GM21447 (cell line): ENCODE measurements around the gene AP5B1.

Experiments used
- ATAC-seq: cut with Tn5 transposase; IDR thresholded peaks from one replicate; pipeline ENCODE4 v1.9.1; 2021; ENCODE audit not compliant: unreplicated experiment

Gene AP5B1, protein sequence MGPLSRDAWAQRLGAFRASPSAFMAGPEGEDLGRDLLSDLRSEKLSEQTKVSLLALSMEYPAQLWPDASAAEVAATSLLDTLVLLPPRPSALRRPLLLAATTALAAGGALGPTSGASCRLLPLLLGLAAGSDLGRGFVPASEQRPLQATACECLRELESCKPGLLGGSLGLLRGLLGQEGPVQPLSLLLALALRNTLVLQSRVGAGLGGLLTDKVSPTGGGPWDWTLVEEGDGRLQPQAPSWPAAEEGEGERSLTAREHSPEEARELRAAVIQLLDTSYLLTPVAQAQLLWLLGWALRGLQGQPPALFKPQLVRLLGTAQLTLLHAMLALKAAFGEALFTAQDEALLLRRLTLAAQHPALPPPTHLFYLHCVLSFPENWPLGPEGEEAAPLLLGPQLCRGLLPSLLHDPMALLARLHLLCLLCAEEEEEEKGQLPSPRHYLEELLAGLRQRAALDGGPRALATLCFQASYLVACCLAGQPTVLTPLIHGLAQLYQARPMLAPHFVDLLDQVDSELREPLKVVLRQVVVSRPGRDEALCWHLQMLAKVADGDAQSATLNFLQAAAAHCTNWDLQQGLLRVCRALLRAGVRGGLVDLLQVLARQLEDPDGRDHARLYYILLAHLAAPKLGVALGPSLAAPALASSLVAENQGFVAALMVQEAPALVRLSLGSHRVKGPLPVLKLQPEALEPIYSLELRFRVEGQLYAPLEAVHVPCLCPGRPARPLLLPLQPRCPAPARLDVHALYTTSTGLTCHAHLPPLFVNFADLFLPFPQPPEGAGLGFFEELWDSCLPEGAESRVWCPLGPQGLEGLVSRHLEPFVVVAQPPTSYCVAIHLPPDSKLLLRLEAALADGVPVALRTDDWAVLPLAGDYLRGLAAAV

DNA sequence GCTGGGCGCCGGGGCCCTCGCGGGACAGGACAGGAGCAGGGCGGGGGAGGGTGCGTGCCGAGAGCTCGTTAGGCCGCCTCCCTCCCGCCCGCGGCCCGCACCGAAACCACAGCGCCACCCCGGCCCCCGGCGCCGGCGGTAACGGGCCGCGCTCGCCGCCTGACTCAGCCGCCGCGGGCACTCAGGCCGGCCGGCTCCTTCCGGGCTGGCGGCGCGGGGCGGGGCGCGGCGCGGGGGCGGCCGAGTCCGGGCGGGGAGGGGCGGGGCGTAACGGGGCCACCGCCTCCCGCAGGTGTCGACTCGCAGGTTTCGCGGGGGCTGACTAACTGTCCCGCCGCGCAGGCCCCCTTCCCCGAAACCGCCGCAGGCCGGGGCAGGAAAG is at the start of gene AP5B1:
Gene AP5B1, minus strand, starts transcription at position 207 of the 382 bp plus-strand sequence. CDS start 385 bp downstream, outside the sequence.
- peak; percentile 55 for ATAC-seq

DNA sequence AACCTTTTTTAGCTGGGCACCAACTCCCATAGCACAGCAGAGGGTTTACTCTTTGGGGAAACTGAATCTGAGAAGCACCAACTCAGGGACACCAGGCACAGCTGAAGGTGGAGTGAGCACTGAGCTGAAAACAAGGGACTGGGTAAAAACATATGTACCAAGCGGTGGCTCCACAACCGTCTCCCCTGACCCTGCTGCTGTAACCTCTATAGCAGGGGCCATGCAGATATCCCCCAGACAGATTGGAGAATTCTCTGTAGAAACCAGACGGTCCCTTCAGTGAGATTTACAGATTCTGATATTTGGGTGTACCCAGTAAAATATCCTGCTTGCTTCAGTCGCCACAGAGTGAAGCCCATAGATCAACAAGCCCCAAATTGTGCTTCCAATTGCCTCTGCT is 48.7 kb upstream of the AP5B1 start:
- ATAC-seq = no peak

DNA sequence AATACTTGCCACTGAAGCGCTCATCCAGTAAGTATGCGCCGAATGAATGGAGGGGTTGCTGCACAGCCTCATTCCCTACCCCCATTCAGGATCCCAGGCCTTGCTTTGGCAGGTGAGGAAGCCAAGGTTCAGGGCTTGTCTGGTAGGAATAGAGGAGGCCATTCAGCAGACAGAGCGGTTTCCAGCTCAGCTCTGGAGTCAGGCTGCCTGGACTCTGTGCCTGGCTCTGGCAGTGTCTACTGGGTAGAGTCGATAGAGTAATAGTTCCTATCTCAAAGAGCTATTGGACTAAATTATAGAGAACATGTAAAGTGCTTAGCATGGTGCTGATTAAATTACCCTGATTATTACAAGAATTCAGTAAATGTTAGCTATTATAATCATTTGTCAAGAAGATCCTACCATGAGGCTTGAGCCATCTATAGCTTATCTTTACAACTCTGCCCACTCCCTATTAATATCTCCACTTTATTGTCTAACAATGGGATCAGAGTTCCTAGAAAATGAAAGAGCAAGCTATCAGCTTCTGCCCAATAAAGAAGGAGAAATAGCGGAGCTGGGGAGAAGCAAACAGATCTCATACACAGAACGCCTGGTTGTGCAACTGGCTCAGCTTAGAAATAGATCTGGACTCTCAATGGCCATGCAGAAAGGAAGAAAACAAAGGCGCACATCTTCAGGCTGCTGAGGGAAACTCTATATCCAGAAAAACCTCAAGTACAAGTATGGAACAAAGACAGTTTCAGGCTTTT is 46.4 kb upstream of the AP5B1 start:
- ATAC-seq = no peak

DNA sequence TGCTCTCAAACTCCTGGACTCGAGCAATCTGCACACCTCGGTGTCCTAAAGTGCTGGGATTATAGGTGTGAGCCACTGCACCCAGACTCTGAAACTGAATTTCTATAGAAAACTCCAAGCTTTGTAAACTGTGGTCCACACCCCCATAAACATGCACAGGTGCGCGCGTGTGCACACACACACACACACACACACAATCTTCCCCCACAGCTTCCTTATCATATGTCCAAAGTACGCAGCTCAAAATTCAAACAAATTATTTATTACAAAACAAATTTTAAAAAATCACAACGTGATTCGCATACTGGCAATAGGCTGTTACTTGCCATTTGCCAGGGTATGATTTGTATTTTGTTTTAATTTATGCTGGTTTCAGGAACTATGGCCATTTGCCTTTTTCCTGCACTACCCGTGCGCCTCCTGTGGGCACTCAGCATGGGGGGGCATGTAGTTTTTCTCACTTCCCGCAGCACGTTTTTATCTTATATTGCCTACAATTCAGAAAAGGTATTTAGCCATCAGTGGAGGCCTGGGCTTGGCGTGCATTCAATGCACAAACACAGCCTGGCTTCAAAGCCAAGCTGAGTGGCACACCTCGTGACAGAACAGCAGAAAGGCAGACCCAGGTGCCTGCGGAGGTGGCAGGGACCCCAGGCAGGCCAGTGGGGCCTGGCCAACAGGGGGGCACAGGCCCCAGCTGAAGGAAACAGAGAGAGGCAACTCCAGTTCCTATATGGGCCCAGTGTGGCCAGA is 42.2 kb upstream of the AP5B1 start:
- no peak for ATAC-seq

DNA sequence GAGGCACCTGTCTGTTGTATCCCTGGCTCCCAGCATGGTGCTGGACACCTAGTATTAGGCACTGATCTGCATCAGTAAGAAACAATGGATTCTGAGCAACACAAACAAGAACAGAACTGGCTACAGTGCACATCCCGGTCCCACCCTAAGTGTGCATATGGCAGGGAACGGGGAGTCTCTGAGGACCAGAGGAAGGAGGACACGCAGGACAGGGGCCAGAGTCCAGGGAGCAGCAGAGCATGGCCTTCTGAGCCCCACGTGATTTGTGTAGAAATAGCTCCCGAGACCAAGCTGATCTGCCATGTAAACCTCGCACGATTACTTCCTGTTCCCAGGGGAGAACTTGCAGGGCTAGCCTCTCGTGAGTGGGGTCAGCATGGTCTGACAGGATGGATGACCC is 40.3 kb upstream of the AP5B1 start:
- no peak for ATAC-seq

DNA sequence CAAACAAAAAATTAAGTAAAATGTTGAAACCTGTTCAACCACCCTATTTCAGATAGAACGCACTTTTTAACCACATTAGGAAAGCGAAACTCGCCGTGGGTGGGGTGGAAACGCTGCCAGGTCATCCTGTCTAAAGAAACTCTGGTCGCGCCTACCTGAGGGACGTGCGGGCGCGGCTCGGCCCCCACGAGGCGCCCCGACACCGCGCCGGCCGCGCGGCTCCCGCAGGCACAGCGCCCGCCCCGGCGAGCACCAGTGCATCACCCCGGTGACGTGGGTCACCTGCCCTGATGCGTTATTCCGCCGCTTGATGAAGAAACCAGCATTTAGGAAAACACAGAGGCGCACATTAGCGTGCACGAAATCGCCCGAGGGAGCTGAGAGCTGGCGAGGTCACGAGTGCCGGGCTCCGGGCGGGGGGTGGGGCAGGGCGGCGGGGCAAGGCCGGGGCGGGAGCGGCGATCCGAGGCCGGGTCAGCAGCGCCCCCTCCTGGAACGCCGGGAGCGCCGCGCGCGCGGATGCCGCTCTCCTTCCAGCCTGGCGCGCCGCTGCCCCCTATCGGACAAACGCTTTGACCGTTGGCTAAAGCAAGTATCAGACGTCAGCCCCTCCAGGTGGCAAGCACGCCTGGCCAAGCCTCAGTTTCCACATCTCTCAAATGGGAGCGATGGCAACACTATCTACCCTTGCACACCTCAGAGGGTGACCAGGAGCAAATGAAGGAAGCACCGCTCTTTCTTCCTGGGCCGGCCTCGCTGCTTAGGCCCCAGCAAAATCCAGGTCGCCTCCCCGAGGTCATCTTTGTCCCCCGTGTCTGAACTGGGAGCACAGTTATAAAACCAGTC is 37.3 kb upstream of the AP5B1 start:
- peak; percentile 59 for ATAC-seq

DNA sequence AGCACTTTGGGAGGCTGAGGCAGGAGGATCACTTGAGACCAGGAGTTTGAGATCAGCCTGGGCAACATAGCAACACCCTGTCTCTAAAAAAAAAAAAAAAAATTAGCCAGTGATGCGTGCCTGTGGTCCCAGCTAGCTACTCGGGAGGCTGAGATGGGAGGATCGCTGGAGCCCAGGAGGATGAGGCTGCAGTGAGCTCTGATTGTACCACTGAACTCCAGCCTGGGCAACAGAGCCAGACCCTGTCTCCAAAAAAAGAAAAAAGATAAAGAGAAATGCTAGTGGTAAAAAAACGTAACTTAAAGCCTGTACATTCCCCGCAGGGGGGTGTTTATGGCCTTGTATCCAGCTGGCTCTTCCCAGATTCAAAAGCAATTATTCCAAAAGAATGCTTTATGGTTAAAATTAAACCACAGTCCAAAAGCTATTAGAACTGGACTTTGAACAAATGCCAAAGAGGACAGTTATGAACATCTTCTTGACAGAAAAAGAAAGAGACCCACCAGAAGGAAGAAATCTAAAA is 36.6 kb upstream of the AP5B1 start:
- no peak for ATAC-seq

DNA sequence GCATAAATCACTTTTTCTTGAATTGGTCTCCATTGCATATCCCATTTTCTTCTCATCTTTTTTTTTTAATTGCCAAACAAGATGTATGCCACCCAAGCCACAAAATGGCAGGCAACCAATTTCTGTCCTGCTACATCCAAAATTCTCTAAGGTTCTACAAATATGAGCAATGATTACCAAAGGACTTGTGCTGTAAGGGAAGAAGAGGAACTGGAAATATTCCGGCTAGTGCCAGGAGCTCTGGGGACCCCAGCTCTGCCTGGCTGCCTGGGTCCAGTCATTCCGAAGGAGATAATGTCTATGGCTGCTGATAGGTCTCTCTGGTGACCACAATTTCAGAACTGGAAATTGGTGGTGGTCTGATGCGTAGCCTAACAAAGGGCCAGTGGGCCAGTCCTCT is 35.9 kb upstream of the AP5B1 start:
- ATAC-seq = no peak

DNA sequence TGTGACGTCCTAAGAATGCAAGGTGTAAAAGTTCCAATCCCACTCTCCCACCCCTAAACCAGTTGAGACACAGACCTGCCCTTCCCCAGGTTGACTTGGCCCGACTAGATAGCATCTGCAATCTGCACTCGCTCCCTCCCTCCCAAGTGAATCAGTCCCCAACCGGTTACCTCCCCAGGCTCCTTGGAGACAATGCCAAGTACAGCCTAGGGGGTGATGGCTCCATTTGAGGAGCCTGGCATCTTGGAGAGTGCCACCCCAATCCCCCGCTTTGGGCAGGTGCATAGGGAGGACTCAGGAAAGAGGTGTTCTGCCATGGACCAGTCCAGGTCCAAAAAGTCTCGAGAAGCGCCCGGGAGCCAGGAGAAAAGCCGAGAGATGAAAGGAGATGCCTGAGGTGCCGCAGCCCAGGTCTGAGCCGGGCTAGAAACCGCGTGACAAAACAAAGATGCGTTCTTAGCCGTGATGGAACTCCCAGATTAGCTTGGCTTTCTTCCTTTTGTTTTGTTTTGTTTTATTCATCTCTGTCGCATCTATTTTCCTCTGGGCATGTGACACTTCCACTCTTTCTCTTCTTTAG is 34.3 kb upstream of the AP5B1 start:
- ATAC-seq = no peak

DNA sequence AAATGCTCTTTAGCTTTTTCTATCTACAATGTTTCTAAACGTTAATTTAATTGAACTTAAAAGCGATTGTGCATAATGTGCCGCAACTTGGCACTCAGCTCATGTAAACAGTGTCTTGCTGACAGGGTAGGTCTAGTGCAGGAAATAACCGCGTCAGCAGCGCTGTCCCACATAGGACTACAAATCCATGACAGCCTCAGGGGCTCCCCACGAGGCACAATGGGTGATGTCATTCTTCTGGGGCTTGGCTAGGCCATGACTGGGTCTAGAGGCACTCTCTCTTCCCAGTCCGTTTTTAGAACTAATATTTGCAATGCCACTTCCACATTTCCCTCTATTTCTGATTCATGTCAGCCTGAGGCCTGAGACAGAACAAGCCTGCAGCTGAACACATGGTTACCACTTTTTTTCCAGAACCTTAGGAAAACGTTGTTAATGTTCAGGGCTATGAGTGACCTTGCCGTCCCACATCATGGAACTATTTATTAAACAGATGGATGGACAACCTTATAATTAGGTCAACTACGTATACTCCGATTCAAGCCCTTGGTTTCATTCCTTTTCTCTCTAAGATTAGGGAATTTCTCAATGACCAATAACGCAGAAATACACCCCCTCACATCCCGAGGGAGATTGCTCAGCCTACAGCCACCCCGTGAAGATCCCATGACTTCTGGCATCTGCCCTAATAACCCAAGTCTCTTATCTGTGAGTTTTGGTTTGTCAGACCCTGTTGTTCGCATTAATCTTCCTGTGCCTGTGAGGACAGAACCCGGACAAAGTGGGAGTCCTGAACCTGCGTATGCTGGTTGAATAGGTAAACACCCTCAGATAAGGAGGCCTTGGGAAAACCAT is 33.6 kb upstream of the AP5B1 start:
- no peak for ATAC-seq

DNA sequence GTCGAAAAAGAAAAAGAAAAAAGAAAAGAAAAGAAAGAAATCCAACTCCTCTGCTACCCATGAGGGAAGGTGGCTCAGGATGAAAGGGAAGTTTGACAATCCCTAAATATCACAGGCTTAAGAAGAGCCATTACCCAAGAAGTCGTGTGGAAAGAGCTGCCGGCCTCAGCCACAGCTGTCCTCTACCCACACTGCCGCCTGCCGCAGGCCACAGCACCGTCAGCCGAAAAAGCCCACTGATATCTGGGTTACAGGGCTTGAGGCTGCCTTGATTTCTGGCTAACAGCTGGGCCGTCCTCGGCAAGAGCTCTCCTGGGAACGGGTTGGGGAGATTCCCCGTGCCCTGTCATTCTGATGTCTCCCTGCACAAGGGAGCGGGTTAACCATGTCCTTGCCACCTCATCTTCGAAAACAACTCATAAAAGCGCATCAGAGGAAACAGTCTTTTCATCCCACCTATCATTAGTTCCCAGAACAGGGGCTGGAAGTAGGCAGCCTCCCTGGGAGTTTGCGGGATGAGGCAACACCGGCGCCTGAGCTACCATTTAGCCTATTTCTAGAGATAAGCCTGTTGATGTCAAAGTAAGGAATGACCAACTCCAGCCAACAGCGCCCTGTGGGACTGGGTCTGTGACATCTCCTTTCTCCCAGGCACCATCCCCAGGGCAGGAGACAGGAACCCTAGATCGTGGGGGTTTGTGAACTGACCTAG is 31.1 kb upstream of the AP5B1 start:
- ATAC-seq = no peak

DNA sequence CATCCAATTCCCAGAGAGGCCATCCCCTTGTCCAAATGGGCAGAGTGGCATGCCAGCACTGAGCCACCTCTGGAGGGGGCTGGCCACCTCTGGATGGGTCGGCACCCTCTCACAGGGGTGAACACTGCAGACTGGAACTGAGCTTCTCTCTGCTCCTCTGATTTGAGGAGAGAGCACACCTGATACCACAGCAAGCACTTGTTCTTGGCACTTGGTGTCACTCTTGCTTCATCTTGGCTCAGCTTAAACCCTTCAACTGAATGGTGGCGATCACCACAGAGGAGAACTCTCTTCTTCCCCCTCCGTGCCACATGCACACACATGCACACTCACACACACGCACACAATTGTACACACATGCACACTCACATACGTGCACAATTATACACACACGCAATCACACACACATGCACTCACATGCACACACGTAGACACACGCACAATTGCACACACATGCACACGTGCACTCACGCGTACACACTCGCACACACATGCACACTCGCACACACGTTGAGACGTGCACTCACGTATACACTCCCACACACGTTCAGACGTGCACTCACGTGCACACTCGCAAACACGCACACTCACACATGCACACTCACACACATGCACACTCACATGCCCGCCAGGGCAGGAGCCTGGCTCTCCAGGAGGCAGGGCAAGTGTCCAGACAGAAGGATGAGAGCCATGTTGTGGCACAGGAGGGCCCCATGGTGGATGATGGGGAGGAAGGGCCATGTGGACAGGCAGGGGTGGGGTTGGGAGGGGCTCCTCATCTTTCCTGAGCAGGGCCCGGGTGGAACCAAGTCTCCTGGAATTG is 29.5 kb upstream of the AP5B1 start:
- ATAC-seq = no peak

DNA sequence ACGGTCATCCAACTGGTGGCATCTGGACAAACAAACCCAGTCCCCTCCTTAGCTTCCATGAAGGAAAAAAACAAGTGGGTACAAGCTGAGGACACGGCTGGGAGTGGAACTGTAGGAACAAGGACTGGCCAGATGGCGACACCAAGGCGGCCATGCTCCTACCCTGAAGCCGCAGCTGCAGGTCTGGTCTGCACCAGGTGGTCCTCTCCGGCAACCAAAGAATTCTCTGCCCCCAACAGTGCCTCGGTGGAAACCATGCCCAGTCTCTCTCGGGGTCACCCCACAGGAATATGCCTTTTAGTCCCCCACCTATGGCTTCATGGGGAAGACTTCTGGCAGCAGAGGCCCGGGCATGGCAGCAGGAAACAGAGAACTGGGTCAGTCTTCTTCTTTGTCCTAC is 28.7 kb upstream of the AP5B1 start:
- ATAC-seq = no peak

DNA sequence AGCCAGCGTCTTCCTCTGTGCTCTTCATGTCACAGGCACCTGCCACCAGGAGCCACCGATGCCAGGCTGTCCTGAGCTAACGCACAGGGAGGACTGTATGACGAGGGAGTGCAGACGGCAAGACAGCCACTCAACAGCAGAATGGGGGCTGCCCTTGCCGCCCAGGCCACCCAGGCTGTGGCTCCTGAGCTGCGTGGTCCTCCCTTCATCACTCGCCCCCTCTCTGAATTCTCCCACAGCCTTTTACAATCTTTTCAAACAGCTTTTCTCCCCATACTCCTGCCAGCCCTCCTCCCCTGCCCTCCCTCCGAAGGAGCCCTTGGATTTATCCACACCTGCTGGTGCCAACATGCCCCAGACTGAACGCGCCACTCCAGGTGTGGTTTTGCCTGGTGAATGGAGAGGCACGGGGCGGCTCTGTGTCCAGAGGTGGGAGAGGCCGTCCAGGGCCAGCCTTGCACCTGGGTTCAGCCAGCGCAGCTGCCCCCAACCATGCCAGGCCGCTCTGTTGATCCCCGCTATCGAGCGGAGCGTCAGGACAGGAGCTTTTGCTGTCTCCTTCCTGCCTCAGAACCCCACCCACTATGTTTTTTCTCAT is 28.1 kb upstream of the AP5B1 start:
- no peak for ATAC-seq

DNA sequence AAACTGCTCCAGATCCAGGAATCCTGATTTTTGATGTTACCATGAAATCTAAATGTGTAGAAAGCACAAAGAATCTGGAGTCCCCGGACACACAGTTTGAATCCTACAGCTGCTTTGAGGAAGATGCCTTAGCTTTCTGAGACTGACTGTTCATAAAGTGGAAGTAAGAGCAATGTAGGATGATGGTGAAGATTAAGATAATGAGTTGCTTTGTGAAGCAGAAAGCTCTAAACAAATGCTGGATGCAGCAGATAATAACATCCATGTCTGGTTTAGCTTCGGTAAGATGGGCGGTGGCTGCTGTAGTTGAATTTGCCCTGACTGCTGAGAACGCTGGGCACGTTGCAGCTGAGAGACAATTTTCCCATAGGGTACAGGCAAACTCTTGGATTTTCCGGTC is 26.2 kb upstream of the AP5B1 start:
- no peak for ATAC-seq

DNA sequence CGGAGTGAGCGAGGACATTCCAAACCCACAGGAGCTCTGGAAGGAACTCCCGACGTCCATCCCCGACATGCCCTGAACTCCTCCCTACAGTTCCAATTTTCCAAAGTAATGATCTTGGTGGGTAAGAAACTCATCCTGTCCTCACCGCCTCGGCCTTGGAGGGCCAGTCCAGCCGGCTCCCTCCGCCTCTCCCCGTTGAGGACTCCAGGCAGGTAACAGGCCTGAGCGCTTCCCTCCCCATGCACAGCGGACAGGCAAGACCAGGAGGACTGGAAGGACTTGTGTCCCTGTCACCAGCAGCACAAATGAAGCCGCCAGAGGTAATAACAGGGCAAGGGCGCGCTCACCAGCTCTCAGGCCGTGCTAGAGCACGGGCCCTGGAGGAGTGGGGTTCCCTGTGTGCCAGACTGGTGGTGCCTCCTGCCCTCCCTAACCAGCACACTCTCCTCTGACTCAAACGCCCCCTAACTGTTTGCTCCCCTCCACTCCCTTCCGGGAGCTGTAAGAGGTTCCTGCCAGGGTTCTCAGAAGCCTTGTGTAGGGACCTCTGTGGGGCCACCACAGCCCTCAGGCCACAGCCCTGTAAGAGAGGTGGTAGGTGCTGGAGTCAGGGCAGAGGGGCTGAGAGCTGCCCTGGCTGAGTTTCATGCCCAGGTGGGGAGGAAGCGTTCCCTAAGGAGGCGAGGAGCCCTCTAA is 23.2 kb upstream of the AP5B1 start:
- no peak for ATAC-seq
